AG20443 (cell line): ENCODE results near the gene VBP1.
"Not testable (repeated sequence)": the region's sequence is repeated elsewhere in the genome, so short reads cannot be mapped to it uniquely, and the experiment has no call there.

ENCODE experiments used
- DNase-seq: peaks from one replicate; pipeline ENCODE4 v3.0.0; 2012; ENCODE audit warnings: low spot score, mixed read lengths

The VBP1 gene

GRCh38 chrX:155216179-155216939 lies at the start of gene VBP1:
Gene VBP1, plus strand, starts transcription at chrX:155216460. Its CDS starts 23 bp downstream, at chrX:155216483.
- peak; percentile 92 for DNase-seq

- DNase-seq = no peak
Measured at GRCh38 chrX:155169881-155170280, 46.4 kb upstream of the VBP1 start.

- DNase-seq = no peak
Measured at GRCh38 chrX:155179346-155179997, 36.8 kb upstream of the VBP1 start.

- no peak for DNase-seq
Measured at GRCh38 chrX:155188786-155189185, 27.5 kb upstream of the VBP1 start.

- DNase-seq = no peak
Measured at GRCh38 chrX:155211208-155211607, 5.1 kb upstream of the VBP1 start.

- DNase-seq = no peak
Measured at GRCh38 chrX:155213731-155214130, 2.5 kb upstream of the VBP1 start.

GRCh38 chrX:155215443-155216178 lies 649 bp upstream of the VBP1 start:
- DNase-seq = no peak

- DNase-seq = peak; percentile 9
Measured at GRCh38 chrX:155216940-155217440, 730 bp downstream of the VBP1 start.

- DNase-seq = no peak
Measured at GRCh38 chrX:155218777-155219176, 2.5 kb downstream of the VBP1 start.

- DNase-seq = no peak
Measured at GRCh38 chrX:155221351-155221750, 5.1 kb downstream of the VBP1 start.

GRCh38 chrX:155223746-155224145 lies 7.5 kb downstream of the VBP1 start:
- not testable (repeated sequence) for DNase-seq

- DNase-seq = no peak
Measured at GRCh38 chrX:155225774-155226173, 9.5 kb downstream of the VBP1 start.

GRCh38 chrX:155231163-155231562 lies 14.9 kb downstream of the VBP1 start:
- no peak for DNase-seq

GRCh38 chrX:155235891-155236290 lies 19.6 kb downstream of the VBP1 start:
- DNase-seq = no peak

- no peak for DNase-seq
Measured at GRCh38 chrX:155237719-155238118, 21.5 kb downstream of the VBP1 start.

GRCh38 chrX:155242300-155242699 lies 26.0 kb downstream of the VBP1 start:
- no peak for DNase-seq

GRCh38 chrX:155246748-155247147 lies 30.5 kb downstream of the VBP1 start:
- DNase-seq = no peak

GRCh38 chrX:155247497-155247896 lies 31.2 kb downstream of the VBP1 start:
- DNase-seq = no peak

GRCh38 chrX:155251391-155251790 lies 35.1 kb downstream of the VBP1 start:
- DNase-seq = no peak

- DNase-seq = no peak
Measured at GRCh38 chrX:155259752-155260151, 43.5 kb downstream of the VBP1 start.

- no peak for DNase-seq
Measured at GRCh38 chrX:155262970-155263754, 46.9 kb downstream of the VBP1 start.
